Measurements from ENCODE around the gene COL15A1. TPM values are rescaled to one million over a fixed set of nuclear protein-coding genes. Genes with fewer than 3 reads are reported as not detected.
"Not testable (repeated sequence)": the region's sequence is repeated elsewhere in the genome, so short reads cannot be mapped to it uniquely, and the experiment has no call there.

The COL15A1 gene
- total RNA-seq, 1 donor from 2014 or later: 11.8 TPM

DNA sequence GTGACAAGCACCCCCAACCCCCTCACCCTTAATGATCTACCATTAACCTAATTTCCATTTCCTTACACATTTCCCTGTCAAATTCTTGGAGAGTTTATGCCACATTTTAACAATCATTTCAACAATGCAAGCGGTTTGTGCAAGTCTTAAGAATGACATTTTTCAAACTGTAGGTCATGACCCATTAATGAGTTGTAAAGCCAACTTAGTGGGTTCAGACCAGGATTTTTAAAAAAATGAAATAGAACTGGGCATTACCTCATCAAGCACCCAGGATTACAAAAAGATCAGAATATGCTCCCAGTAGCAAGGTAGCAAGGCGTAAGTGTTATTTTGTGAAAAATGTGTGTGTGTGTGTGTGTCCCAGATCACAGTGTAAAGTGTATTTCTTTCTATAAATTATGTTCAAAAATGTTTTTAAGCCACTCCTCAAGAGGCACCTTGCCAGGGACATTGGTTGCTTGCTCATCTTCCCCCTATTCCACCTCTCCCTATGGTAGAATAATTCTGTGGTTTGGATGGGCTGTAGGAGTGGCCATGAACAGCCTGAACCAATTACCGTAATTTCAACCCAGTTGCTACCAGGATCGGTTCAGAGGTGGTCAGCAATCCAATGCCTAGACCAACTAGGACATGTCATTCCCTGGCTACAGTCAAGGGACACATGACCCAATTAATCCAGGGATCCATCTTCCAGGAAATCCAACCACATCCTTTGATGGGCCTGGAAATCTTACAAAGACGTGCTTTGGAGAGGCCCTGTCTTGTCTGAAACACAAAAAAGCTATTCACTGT lies 146.8 kb downstream of the COL15A1 start:
- TF ChIP-seq CTCF (IDR thresholded peaks at IDR 0.05; ENCODE audit: insufficient read depth, low read length, poor library complexity, severe bottlenecking): no peak
- DNase-seq (ENCODE audit: low read depth): no peak
- no peaks in the 10 kb centered on the region for H3K27me3 ChIP-seq (ENCODE audit: control insufficient read depth, insufficient read depth, low read length)
- H3K36me3 ChIP-seq (ENCODE audit: control insufficient read depth, insufficient read depth, low read length): no peaks in the 10 kb centered on the region
- no peak overlapping the region for H3K4me3 ChIP-seq (ENCODE audit: low read depth, low read length)

- no peaks in the 10 kb centered on the region for H3K27me3 ChIP-seq (ENCODE audit: control insufficient read depth, insufficient read depth, low read length)
- TF ChIP-seq CTCF (IDR thresholded peaks at IDR 0.05; ENCODE audit: insufficient read depth, low read length, poor library complexity, severe bottlenecking): no peak
- H3K4me3 ChIP-seq (ENCODE audit: low read depth, low read length): no peak overlapping the region
- no peak for DNase-seq (ENCODE audit: low read depth)
- H3K36me3 ChIP-seq (ENCODE audit: control insufficient read depth, insufficient read depth, low read length): no peaks in the 10 kb centered on the region
Measured at GRCh38 chr9:99092643-99093491, 149.2 kb downstream of the COL15A1 start.

- H3K36me3 ChIP-seq (ENCODE audit: control insufficient read depth, insufficient read depth, low read length): no peaks in the 10 kb centered on the region
- no peak for TF ChIP-seq CTCF (IDR thresholded peaks at IDR 0.05; ENCODE audit: insufficient read depth, low read length, poor library complexity, severe bottlenecking)
- no peak overlapping the region for H3K4me3 ChIP-seq (ENCODE audit: low read depth, low read length)
- no peak for DNase-seq (ENCODE audit: low read depth)
- H3K27me3 ChIP-seq (ENCODE audit: control insufficient read depth, insufficient read depth, low read length): no peaks in the 10 kb centered on the region
Measured at GRCh38 chr9:99093492-99093791, 149.7 kb downstream of the COL15A1 start.

DNA sequence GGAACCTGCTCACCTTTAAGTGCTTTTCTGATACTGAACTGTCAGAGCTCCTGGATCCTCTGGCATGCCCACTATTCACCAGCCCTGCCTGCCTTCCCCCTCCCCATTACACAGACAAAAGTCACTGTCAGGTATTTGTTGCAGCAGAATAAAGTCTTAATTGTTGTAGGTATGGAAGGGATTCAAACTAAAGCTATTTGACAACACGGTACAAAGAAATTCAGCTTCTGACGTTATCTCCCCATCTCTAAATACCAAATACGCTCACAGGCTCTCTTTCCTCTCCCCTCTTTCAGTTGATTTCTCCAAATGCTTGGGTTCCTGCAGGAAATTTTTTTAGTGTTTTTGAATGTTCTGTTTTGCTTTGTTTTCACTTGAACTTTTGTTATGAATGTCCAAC lies 151.9 kb downstream of the COL15A1 start:
- TF ChIP-seq CTCF (IDR thresholded peaks at IDR 0.05; ENCODE audit: insufficient read depth, low read length, poor library complexity, severe bottlenecking): no peak
- Histone ChIP-seq H3K27me3 (ENCODE audit: control insufficient read depth, insufficient read depth, low read length) (no peaks in the 10 kb centered on the region), H3K4me3 (ENCODE audit: low read depth, low read length) (no peak overlapping the region), H3K36me3 (ENCODE audit: control insufficient read depth, insufficient read depth, low read length) (no peaks in the 10 kb centered on the region)
- no peak for DNase-seq (ENCODE audit: low read depth)

GRCh38 chr9:99096409-99096808 lies 152.7 kb downstream of the COL15A1 start:
- Histone ChIP-seq H3K36me3 (ENCODE audit: control insufficient read depth, insufficient read depth, low read length) (no peaks in the 10 kb centered on the region), H3K27me3 (ENCODE audit: control insufficient read depth, insufficient read depth, low read length) (no peaks in the 10 kb centered on the region), H3K4me3 (ENCODE audit: low read depth, low read length) (no peak overlapping the region)
- no peak for DNase-seq (ENCODE audit: low read depth)
- no peak for TF ChIP-seq CTCF (IDR thresholded peaks at IDR 0.05; ENCODE audit: insufficient read depth, low read length, poor library complexity, severe bottlenecking)

DNA sequence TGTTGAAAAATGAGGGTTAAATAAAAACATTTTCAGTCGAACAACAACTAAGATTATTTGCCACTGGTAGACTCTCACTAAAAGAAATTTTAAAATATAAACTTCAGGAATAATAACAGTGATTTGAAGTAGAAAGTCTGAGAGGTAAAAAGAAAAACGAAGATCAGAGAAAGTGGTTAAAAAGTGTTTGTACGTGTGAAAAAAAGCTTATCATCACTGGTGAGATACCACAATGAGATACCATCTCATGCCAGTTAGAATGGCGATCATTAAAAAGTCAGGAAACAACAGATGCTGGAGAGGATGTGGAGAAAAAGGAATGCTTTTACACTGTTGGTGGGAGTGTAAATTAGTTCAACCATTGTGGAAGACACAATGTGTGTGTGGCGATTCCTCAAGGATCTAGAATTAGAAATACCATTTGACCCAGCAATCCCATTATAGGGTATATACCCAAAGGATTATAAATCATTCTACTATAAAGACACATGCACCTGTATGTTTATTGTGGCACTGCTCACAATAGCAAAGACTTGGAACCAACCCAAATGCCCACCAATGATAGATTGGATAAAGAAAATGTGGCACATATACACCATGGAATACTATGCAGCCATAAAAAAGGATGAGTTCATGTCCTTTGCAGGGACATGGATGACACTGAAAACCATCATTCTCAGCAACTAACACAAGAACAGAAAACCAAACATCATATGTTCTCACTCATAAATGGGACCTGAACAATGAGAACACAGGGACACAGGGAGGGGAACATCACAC lies 156.3 kb downstream of the COL15A1 start:
- not testable (repeated sequence) for H3K27me3 ChIP-seq (ENCODE audit: control insufficient read depth, insufficient read depth, low read length); H3K36me3 ChIP-seq (ENCODE audit: control insufficient read depth, insufficient read depth, low read length); DNase-seq (ENCODE audit: low read depth); H3K4me3 ChIP-seq (ENCODE audit: low read depth, low read length)
